DOHH2 (cell line): ENCODE data around the gene CLEC2B.

Source experiments
- H3F3A ChIP-seq: fragments of 200-600 bp; sonication (generic), shearing (Covaris generic); 2 replicates; pipeline ENCODE4 v1.6.0; 2016; ENCODE audit warnings: antibody characterized with exemption, mild to moderate bottlenecking; ENCODE audit not compliant: control insufficient read depth, insufficient read depth
- H3K27ac ChIP-seq: fragments of 200-600 bp; sonication (generic); 2 replicates; pipeline ENCODE4 v1.5.1; 2014; ENCODE audit warnings: low read depth, mild to moderate bottlenecking, low read length, moderate library complexity
- H3K27me3 ChIP-seq: fragments of 200-600 bp; sonication (generic); 2 replicates; pipeline ENCODE4 v1.6.1; 2014; ENCODE audit warnings: mild to moderate bottlenecking, low read length, mixed read lengths; ENCODE audit not compliant: control insufficient read depth
- H3K36me3 ChIP-seq: fragments of 200-600 bp; sonication (generic); 2 replicates; pipeline ENCODE4 v1.6.1; 2014; ENCODE audit warnings: mild to moderate bottlenecking, low read length, moderate library complexity, mixed read lengths; ENCODE audit not compliant: control insufficient read depth
- H3K4me1 ChIP-seq: fragments of 200-600 bp; sonication (generic); 2 replicates; pipeline ENCODE4 v1.6.1; 2014; ENCODE audit warnings: mild to moderate bottlenecking, low read length, mixed read lengths; ENCODE audit not compliant: control insufficient read depth
- H3K4me2 ChIP-seq: fragments of 200-600 bp; sonication (generic); 2 replicates; pipeline ENCODE4 v1.6.0; 2014; ENCODE audit warnings: mild to moderate bottlenecking, low read length, moderate library complexity
- H3K4me3 ChIP-seq: fragments of 200-600 bp; sonication (generic); 2 replicates; pipeline ENCODE4 v1.5.1; 2014; ENCODE audit warnings: mild to moderate bottlenecking, low read length, mixed read lengths
- H3K79me2 ChIP-seq: fragments of 200-600 bp; sonication (generic); 2 replicates; pipeline ENCODE4 v1.6.1; 2014; ENCODE audit warnings: mild to moderate bottlenecking, low read length, mixed read lengths; ENCODE audit not compliant: control insufficient read depth
- H3K9me2 ChIP-seq: fragments of 200-600 bp; sonication (generic); replicated peaks from 2 replicates; pipeline ENCODE4 v1.6.1; 2014; ENCODE audit warnings: mild to moderate bottlenecking, low read length, mixed read lengths; ENCODE audit not compliant: control insufficient read depth
- H3K9me3 ChIP-seq: fragments of 200-600 bp; sonication (generic); 2 replicates; pipeline ENCODE4 v1.6.1; 2014; ENCODE audit warnings: antibody characterized with exemption, low read length, mixed read lengths; ENCODE audit not compliant: control insufficient read depth, insufficient read depth
- H4K20me1 ChIP-seq: fragments of 200-600 bp; sonication (generic); 2 replicates; pipeline ENCODE4 v1.6.0; 2014; ENCODE audit warnings: low read depth, mild to moderate bottlenecking, antibody characterized with exemption, low read length, moderate library complexity; ENCODE audit not compliant: control insufficient read depth, insufficient read depth
- CTCF ChIP-seq: fragments of 200-600 bp; sonication (generic); IDR thresholded peaks from one replicate; pipeline ENCODE4 v1.5.1; 2014; ENCODE audit warnings: antibody characterized with exemption, mild to moderate bottlenecking, low read depth, low read length; ENCODE audit not compliant: poor library complexity, severe bottlenecking
- EZH2phosphoT487 ChIP-seq: fragments of 200-600 bp; sonication (generic); IDR thresholded peaks from 2 replicates; pipeline ENCODE4 v1.6.1; 2017; ENCODE audit warnings: borderline replicate concordance, mild to moderate bottlenecking, antibody characterized with exemption, low read length, moderate library complexity, mixed read lengths

Gene CLEC2B

GRCh38 chr12:9883175-9883574 lies 14.0 kb upstream of the CLEC2B start:
- TF ChIP-seq EZH2phosphoT487 (no peak), CTCF (no peak)
- Histone ChIP-seq H3F3A (no peaks in the 10 kb centered on the region), H4K20me1 (no peaks in the 10 kb centered on the region), H3K4me1 (no peaks in the 10 kb centered on the region), H3K9me3 (no peaks in the 10 kb centered on the region), H3K4me3 (no peak overlapping the region), H3K4me2 (no peak overlapping the region), H3K36me3 (no peaks in the 10 kb centered on the region), H3K27me3 (peaks cover 4% of the 10 kb centered on the region; the same call in 1 of the 2 replicates), H3K27ac (no peak overlapping the region), H3K9me2 (no peaks in the 10 kb centered on the region), H3K79me2 (no peaks in the 10 kb centered on the region)

- no peaks in the 10 kb centered on the region for H3F3A ChIP-seq
- no peak for TF ChIP-seq CTCF
- no peak for TF ChIP-seq EZH2phosphoT487
- H3K9me3 ChIP-seq: no peaks in the 10 kb centered on the region
- H3K4me1 ChIP-seq: no peaks in the 10 kb centered on the region
- H3K27ac ChIP-seq: no peak overlapping the region
- no peak overlapping the region for H3K4me2 ChIP-seq
- H3K79me2 ChIP-seq: no peaks in the 10 kb centered on the region
- no peak overlapping the region for H3K4me3 ChIP-seq
- no peaks in the 10 kb centered on the region for H3K36me3 ChIP-seq
- H4K20me1 ChIP-seq: no peaks in the 10 kb centered on the region
- H3K9me2 ChIP-seq: no peaks in the 10 kb centered on the region
- H3K27me3 ChIP-seq: peaks cover 4% of the 10 kb centered on the region; the same call in 1 of the 2 replicates
Measured at GRCh38 chr12:9881988-9882387, 12.8 kb upstream of the CLEC2B start.

- Histone ChIP-seq H3K27me3 (peaks cover 4% of the 10 kb centered on the region; the same call in 1 of the 2 replicates), H3K36me3 (no peaks in the 10 kb centered on the region), H3K4me1 (no peaks in the 10 kb centered on the region), H3K79me2 (no peaks in the 10 kb centered on the region), H3K27ac (no peak within 1 kb of the TSS), H4K20me1 (no peaks in the 10 kb centered on the region), H3K9me2 (no peaks in the 10 kb centered on the region), H3K4me3 (no peak within 1 kb of the TSS), H3F3A (no peaks in the 10 kb centered on the region), H3K9me3 (no peaks in the 10 kb centered on the region), H3K4me2 (no peak within 1 kb of the TSS)
- TF ChIP-seq CTCF (no peak), EZH2phosphoT487 (no peak)
Measured at GRCh38 chr12:9881246-9881645, 12.1 kb upstream of the CLEC2B start, which contains the start of gene KLRF2. Gene KLRF2 (plus strand): TSS chr12:9881489. CDS start chr12:9881596, 107 bp downstream.
